H1 (cell line): ENCODE data around the gene MRFAP1. TPM values are rescaled to one million over a fixed set of nuclear protein-coding genes. Genes with fewer than 3 reads are reported as not detected.

Experiments used
- CHD7 ChIP-seq: fragments of 300-600 bp; sonication (generic); IDR thresholded peaks from 2 replicates; pipeline ENCODE4 v1.7.1; 2012; ENCODE audit warnings: low read length, moderate library complexity, mild to moderate bottlenecking, inconsistent platforms; ENCODE audit not compliant: insufficient replicate concordance
- HDAC6 ChIP-seq: IDR thresholded peaks from one replicate; pipeline ENCODE4 v1.7.1; 2012; ENCODE audit warnings: low read depth, mild to moderate bottlenecking, inconsistent platforms, low read length, moderate library complexity
- JUN ChIP-seq: IDR thresholded peaks from 2 replicates; pipeline ENCODE4 v1.6.1; 2011; ENCODE audit warnings: low read depth, mild to moderate bottlenecking, improper control_type of control experiment, low read length
- MAX ChIP-seq: IDR thresholded peaks from 2 replicates; pipeline ENCODE4 v1.6.1; 2012; ENCODE audit warnings: inconsistent platforms
- POLR2A ChIP-seq, 2 experiments: IDR thresholded peaks; 1 replicate in 1 of 2; 2 replicates in 1 of 2; pipeline ENCODE4 v1.6.1; 2011; ENCODE audit warnings: low read depth in 2 of 2, low read length in 2 of 2, mild to moderate bottlenecking in 2 of 2; ENCODE audit errors: control extremely low read depth in 1 of 2
- SIX5 ChIP-seq: IDR thresholded peaks from 2 replicates; pipeline ENCODE4 v1.6.1; 2011; ENCODE audit warnings: mild to moderate bottlenecking, low read depth, low read length
- SP2 ChIP-seq: IDR thresholded peaks from 2 replicates; pipeline ENCODE4 v1.6.1; 2012; ENCODE audit warnings: mild to moderate bottlenecking, low read length, inconsistent platforms
- polyA plus RNA-seq, 7 experiments: library from polyadenylated mRNA; depleted of rRNA in 3 of 7; stranded (reverse) in 5 of 7; unstranded in 2 of 7; fragments of >200 nt in 5 of 7; fragments of 200-250 nt in 2 of 7; gene quantifications; 1 replicate in 5 of 7; 2 replicates in 1 of 7; 4 replicates in 1 of 7; pipeline versions ENCODE4 v1.2.1 to v1.2.3, GENCODE V29; 2011 to 2013; ENCODE audit warnings: missing spikeins in 2 of 7, mixed read lengths in 2 of 7
- total RNA-seq: library from RNA; stranded (reverse); fragmentation: NEBNext Ultra II Directional; extraction: Animal tissue kit (Norgen Biotek cat#: 25700); gene quantifications from 2 replicates; pipeline ENCODE4 v1.2.1, GENCODE V29; 2021

MRFAP1 gene
- total and polyA plus RNA-seq, 2 of the 8 experiments (the other 6 are each of a cell fraction or from before 2014, with no cell fraction given) = 108 to 307 TPM

GRCh38 chr4:6619116-6619465 lies 21.4 kb upstream of the MRFAP1 start (continued):
- TF ChIP-seq JUN (no peak), HDAC6 (no peak), SP2 (no peak), SIX5 (no peak), CHD7 (no peak), POLR2A (IDR thresholded peaks at IDR 0.05; ENCODE audit: control extremely low read depth in 1 of 2, low read depth in 2 of 2, low read length in 2 of 2) (no peak), MAX (no peak)
- TF ChIP-seq, all 59 proteins: peak for 0
